Rectal smooth muscle tissue (tissue), 1 donor: ENCODE measurements around the gene C16orf74.

ENCODE experiments used
- H3K27ac ChIP-seq: one replicate; pipeline ENCODE4 v1.7.0; 2013; ENCODE audit warnings: low read depth, low read length, inconsistent platforms
- H3K27me3 ChIP-seq: one replicate; pipeline ENCODE4 v1.7.0; 2013; ENCODE audit warnings: low read length; ENCODE audit not compliant: control insufficient read depth, insufficient read depth
- H3K36me3 ChIP-seq: one replicate; pipeline ENCODE4 v1.7.0; 2013; ENCODE audit warnings: low read length; ENCODE audit not compliant: control insufficient read depth, insufficient read depth
- H3K4me1 ChIP-seq: one replicate; pipeline ENCODE4 v1.7.0; 2013; ENCODE audit warnings: low read length; ENCODE audit not compliant: control insufficient read depth, insufficient read depth
- H3K4me3 ChIP-seq: one replicate; pipeline ENCODE4 v1.7.0; 2013; ENCODE audit warnings: low read length
- H3K9ac ChIP-seq: one replicate; pipeline ENCODE4 v1.7.0; 2013; ENCODE audit warnings: low read length

Gene C16orf74

GRCh38 chr16:85768199-85768598, 17.3 kb upstream of the C16orf74 start:
- H3K4me3 ChIP-seq, result no peak overlapping the region
- no peaks in the 10 kb centered on the region for H3K27me3 ChIP-seq
- H3K9ac ChIP-seq, result no peak overlapping the region
- H3K27ac ChIP-seq, result no peak overlapping the region
- no peaks in the 10 kb centered on the region for H3K4me1 ChIP-seq
- H3K36me3 ChIP-seq, result no peaks in the 10 kb centered on the region

- Histone ChIP-seq H3K4me3 (no peak overlapping the region), H3K27me3 (no peaks in the 10 kb centered on the region), H3K36me3 (no peaks in the 10 kb centered on the region), H3K27ac (no peak overlapping the region), H3K4me1 (no peaks in the 10 kb centered on the region), H3K9ac (no peak overlapping the region)
Observed at GRCh38 chr16:85767531-85767930, 16.6 kb upstream of the C16orf74 start.

- H3K27ac ChIP-seq, result no peak overlapping the region
- H3K27me3 ChIP-seq, result no peaks in the 10 kb centered on the region
- H3K9ac ChIP-seq, result no peak overlapping the region
- H3K4me1 ChIP-seq, result no peaks in the 10 kb centered on the region
- H3K36me3 ChIP-seq, result no peaks in the 10 kb centered on the region
- no peak overlapping the region for H3K4me3 ChIP-seq
Observed at GRCh38 chr16:85765767-85766166, 14.9 kb upstream of the C16orf74 start.

- H3K4me1 ChIP-seq, result no peaks in the 10 kb centered on the region
- no peaks in the 10 kb centered on the region for H3K27me3 ChIP-seq
Observed at GRCh38 chr16:85765211-85765610, 14.3 kb upstream of the C16orf74 start.

GRCh38 chr16:85763616-85764015, 12.7 kb upstream of the C16orf74 start:
- no peak overlapping the region for H3K9ac ChIP-seq
- no peaks in the 10 kb centered on the region for H3K4me1 ChIP-seq
- H3K27me3 ChIP-seq, result no peaks in the 10 kb centered on the region

More at GRCh38 chr16:85765211-85765610, 14.3 kb upstream of the C16orf74 start:
- Histone ChIP-seq H3K9ac (no peak overlapping the region), H3K4me3 (no peak overlapping the region), H3K36me3 (no peaks in the 10 kb centered on the region), H3K27ac (no peak overlapping the region)

GRCh38 chr16:85762970-85763369, 12.1 kb upstream of the C16orf74 start:
- H3K27me3 ChIP-seq, result no peaks in the 10 kb centered on the region
- H3K27ac ChIP-seq, result no peak overlapping the region
- no peaks in the 10 kb centered on the region for H3K36me3 ChIP-seq
- no peak overlapping the region for H3K4me3 ChIP-seq
- no peak overlapping the region for H3K9ac ChIP-seq
- no peaks in the 10 kb centered on the region for H3K4me1 ChIP-seq

More at GRCh38 chr16:85763616-85764015, 12.7 kb upstream of the C16orf74 start:
- H3K36me3 ChIP-seq, result no peaks in the 10 kb centered on the region
- H3K27ac ChIP-seq, result no peak overlapping the region
- no peak overlapping the region for H3K4me3 ChIP-seq

- Histone ChIP-seq H3K27ac (no peak overlapping the region), H3K4me3 (no peak overlapping the region), H3K4me1 (no peaks in the 10 kb centered on the region), H3K36me3 (no peaks in the 10 kb centered on the region), H3K9ac (no peak overlapping the region), H3K27me3 (no peaks in the 10 kb centered on the region)
Observed at GRCh38 chr16:85761861-85762260, 11.0 kb upstream of the C16orf74 start.

- Histone ChIP-seq H3K36me3 (no peaks in the 10 kb centered on the region), H3K4me3 (no peak overlapping the region), H3K9ac (no peak overlapping the region), H3K27ac (no peak overlapping the region), H3K4me1 (no peaks in the 10 kb centered on the region), H3K27me3 (no peaks in the 10 kb centered on the region)
Observed at GRCh38 chr16:85759631-85760419, 8.9 kb upstream of the C16orf74 start.

- Histone ChIP-seq H3K9ac (no peak overlapping the region), H3K27me3 (no peaks in the 10 kb centered on the region), H3K27ac (no peak overlapping the region), H3K4me1 (no peaks in the 10 kb centered on the region), H3K36me3 (no peaks in the 10 kb centered on the region), H3K4me3 (no peak overlapping the region)
Observed at GRCh38 chr16:85759136-85759535, 8.2 kb upstream of the C16orf74 start.

GRCh38 chr16:85757341-85757822, 6.5 kb upstream of the C16orf74 start:
- H3K27ac ChIP-seq, result no peak overlapping the region
- H3K9ac ChIP-seq, result no peak overlapping the region
- H3K4me3 ChIP-seq, result no peak overlapping the region
- no peaks in the 10 kb centered on the region for H3K4me1 ChIP-seq
- H3K36me3 ChIP-seq, result no peaks in the 10 kb centered on the region
- peaks cover 3% of the 10 kb centered on the region for H3K27me3 ChIP-seq

GRCh38 chr16:85755929-85756768, 5.3 kb upstream of the C16orf74 start:
- Histone ChIP-seq H3K36me3 (no peaks in the 10 kb centered on the region), H3K4me3 (no peak overlapping the region), H3K9ac (no peak overlapping the region), H3K27ac (no peak overlapping the region), H3K27me3 (peaks cover 6% of the 10 kb centered on the region), H3K4me1 (no peaks in the 10 kb centered on the region)

- Histone ChIP-seq H3K9ac (no peak overlapping the region), H3K27ac (no peak overlapping the region), H3K4me1 (no peaks in the 10 kb centered on the region), H3K27me3 (peaks cover 6% of the 10 kb centered on the region), H3K36me3 (no peaks in the 10 kb centered on the region), H3K4me3 (no peak overlapping the region)
Observed at GRCh38 chr16:85754413-85754812, 3.5 kb upstream of the C16orf74 start.
